Coronary artery (tissue), 2 donors: Measurements from ENCODE around the gene TBC1D24.

Source experiments
- DNase-seq: peaks from one replicate; pipeline ENCODE4 v3.0.0-alpha.2; 2017; ENCODE audit warnings: low spot score
- H3K27ac ChIP-seq, 2 donors: fragments of 200-600 bp; sonication (generic); one replicate each; pipeline ENCODE4 v1.5.1; 2016 to 2019
- H3K4me3 ChIP-seq: fragments of 200-600 bp; sonication (generic); 2 replicates; pipeline ENCODE4 v1.5.1; 2016; ENCODE audit warnings: mild to moderate bottlenecking, moderate library complexity
- CTCF ChIP-seq: fragments of 200-600 bp; sonication (generic); IDR thresholded peaks from one replicate; pipeline ENCODE4 v1.5.1; 2019; ENCODE audit warnings: antibody characterized with exemption

The TBC1D24 gene

GRCh38 chr16:2450535-2450934 lies 24.4 kb upstream of the TBC1D24 start:
- no peak for DNase-seq
- no peak overlapping the region for H3K4me3 ChIP-seq
- TF ChIP-seq CTCF = no peak
- H3K27ac ChIP-seq = no peak overlapping the region

GRCh38 chr16:2450975-2451381 lies 23.9 kb upstream of the TBC1D24 start:
- no peak for TF ChIP-seq CTCF
- Histone ChIP-seq H3K4me3 (no peak overlapping the region), H3K27ac (no peak overlapping the region)
- no peak for DNase-seq

- H3K27ac ChIP-seq = no peak overlapping the region
- no peak for DNase-seq
- H3K4me3 ChIP-seq = no peak overlapping the region
- TF ChIP-seq CTCF = no peak
Observed at GRCh38 chr16:2451851-2452320, 23.0 kb upstream of the TBC1D24 start.

- no peak for TF ChIP-seq CTCF
- no peak overlapping the region for H3K4me3 ChIP-seq
- DNase-seq = no peak
- H3K27ac ChIP-seq = no peak overlapping the region
Observed at GRCh38 chr16:2452650-2453049, 22.3 kb upstream of the TBC1D24 start.

GRCh38 chr16:2455081-2455845 lies 19.7 kb upstream of the TBC1D24 start:
- DNase-seq = no peak
- TF ChIP-seq CTCF = no peak

DNA sequence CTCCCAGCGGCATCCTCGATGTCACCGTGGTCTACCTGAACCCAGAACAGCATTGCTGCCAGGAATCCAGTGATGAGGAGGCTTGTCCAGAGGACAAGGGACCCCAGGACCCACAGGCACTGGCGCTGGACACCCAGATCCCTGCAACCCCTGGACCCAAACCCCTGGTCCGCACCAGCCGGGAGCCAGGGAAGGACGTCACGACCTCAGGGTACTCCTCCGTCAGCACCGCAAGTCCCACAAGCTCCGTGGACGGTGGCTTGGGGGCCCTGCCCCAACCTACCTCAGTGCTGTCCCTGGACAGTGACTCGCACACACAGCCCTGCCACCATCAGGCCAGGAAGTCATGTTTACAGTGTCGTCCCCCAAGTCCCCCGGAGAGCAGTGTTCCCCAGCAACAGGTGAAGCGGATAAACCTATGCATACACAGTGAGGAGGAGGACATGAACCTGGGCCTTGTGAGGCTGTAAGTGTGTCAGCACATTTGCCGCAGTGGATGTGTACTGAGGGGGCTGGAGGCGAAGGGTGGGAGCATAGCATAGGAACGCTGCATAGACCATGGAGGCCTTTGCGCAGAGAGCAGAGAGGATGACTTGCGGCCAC lies 18.3 kb upstream of the TBC1D24 start:
- no peak overlapping the region for H3K27ac ChIP-seq

More at GRCh38 chr16:2455081-2455845, 19.7 kb upstream of the TBC1D24 start:
- H3K4me3 ChIP-seq = no peak overlapping the region
- H3K27ac ChIP-seq = no peak overlapping the region

More for the DNA sequence above, 18.3 kb upstream of the TBC1D24 start:
- TF ChIP-seq CTCF = no peak
- no peak for DNase-seq
- no peak overlapping the region for H3K4me3 ChIP-seq
